PC-9 (cell line): ENCODE results near the gene AADACL2. TPM values are rescaled to one million over a fixed set of nuclear protein-coding genes. Genes with fewer than 3 reads are reported as not detected.

Experiments
- BruUV-seq: library from RNA; stranded (reverse); fragments of 400-500 nt; replicated peaks from 2 replicates; lab custom pipeline; 2021; lab: Mats Ljungman, UMichigan
- CTCF ChIA-PET: fragments of 300-600 bp; sonication (Branson Sonifier 250); formaldehyde crosslinking; loops from one replicate; lab custom pipeline; 2022; ENCODE audit warnings: antibody characterized with exemption; lab: Charles Lee
- POLR2A ChIA-PET: fragments of 300-600 bp; sonication (Branson Sonifier 250); formaldehyde crosslinking; loops from one replicate; lab custom pipeline; 2022; ENCODE audit warnings: antibody characterized with exemption; ENCODE audit not compliant: unreplicated experiment; lab: Charles Lee
- DNase-seq, 2 experiments: peaks; one replicate each; pipeline versions ENCODE4 v3.0.0 to v3.0.0-alpha.2; 2015 to 2022; ENCODE audit warnings: mixed read lengths in 1 of 2
- H2AFZ ChIP-seq: fragments of 200-600 bp; sonication (generic); 2 replicates; pipeline ENCODE4 v1.8.1; 2017; ENCODE audit warnings: antibody characterized with exemption
- H3F3A ChIP-seq: fragments of 200-600 bp; sonication (generic); 2 replicates; pipeline ENCODE4 v1.8.1; 2017; ENCODE audit warnings: antibody characterized with exemption, mild to moderate bottlenecking, low read depth; ENCODE audit not compliant: insufficient read depth
- H3K27ac ChIP-seq: fragments of 200-600 bp; sonication (generic); 2 replicates; pipeline ENCODE4 v1.6.1; 2016; ENCODE audit warnings: mixed run types
- H3K27me3 ChIP-seq: fragments of 200-600 bp; sonication (generic); 2 replicates; pipeline ENCODE4 v1.6.1; 2016; ENCODE audit warnings: low read depth, mixed run types; ENCODE audit not compliant: insufficient read depth
- H3K36me3 ChIP-seq: fragments of 200-600 bp; sonication (generic); 2 replicates; pipeline ENCODE4 v1.6.1; 2016; ENCODE audit warnings: low read depth, mixed run types
- H3K4me1 ChIP-seq: fragments of 200-600 bp; sonication (generic); replicated peaks from 2 replicates; pipeline ENCODE4 v1.6.1; 2016; ENCODE audit warnings: mixed run types; ENCODE audit not compliant: insufficient read depth
- H3K4me2 ChIP-seq: fragments of 200-600 bp; sonication (generic); 2 replicates; pipeline ENCODE4 v1.6.1; 2017; ENCODE audit warnings: mixed run types
- H3K4me3 ChIP-seq: fragments of 200-600 bp; sonication (generic); 2 replicates; pipeline ENCODE4 v1.6.1; 2016; ENCODE audit warnings: mixed run types
- H3K79me2 ChIP-seq: fragments of 200-600 bp; sonication (generic); 2 replicates; pipeline ENCODE4 v1.6.1; 2017; ENCODE audit warnings: low read depth, mixed run types
- H3K9me2 ChIP-seq: fragments of 200-600 bp; sonication (generic); 2 replicates; pipeline ENCODE4 v1.8.1; 2017; ENCODE audit warnings: mild to moderate bottlenecking; ENCODE audit not compliant: insufficient read depth
- H3K9me3 ChIP-seq: fragments of 200-600 bp; sonication (generic); 2 replicates; pipeline ENCODE4 v1.8.1; 2016; ENCODE audit warnings: low read depth; ENCODE audit not compliant: insufficient read depth
- H4K20me1 ChIP-seq: fragments of 200-600 bp; sonication (generic); 2 replicates; pipeline ENCODE4 v1.8.1; 2017; ENCODE audit not compliant: insufficient read depth
- CTCF ChIP-seq: fragments of 200-600 bp; sonication (generic); conservative IDR thresholded peaks from 2 replicates; pipeline ENCODE4 v1.6.1; 2017; ENCODE audit warnings: mixed run types, antibody characterized with exemption, mild to moderate bottlenecking, moderate library complexity
- EZH2 ChIP-seq: fragments of 200-600 bp; sonication (generic); IDR thresholded peaks from 2 replicates; pipeline ENCODE4 v1.8.0; 2017; ENCODE audit warnings: antibody characterized with exemption, low read depth
- intact Hi-C: fragments of 100-400 bp; cut with micrococcal nuclease; formaldehyde crosslinking; loops from one replicate; pipeline ENCODE4 v1.10.0; 2022; ENCODE audit not compliant: unreplicated experiment
- total RNA-seq: library from RNA; stranded (reverse); gene quantifications from 2 replicates; pipeline ENCODE4 v1.2.3, GENCODE V29; 2021

Gene AADACL2
- total RNA-seq, 1 experiment from 2014 or later: not detected

GRCh38 chr3:151740581-151740980, 6.9 kb downstream of the AADACL2 start:
- Histone ChIP-seq H4K20me1 (no peaks in the 10 kb centered on the region), H2AFZ (no peak overlapping the region), H3K36me3 (no peaks in the 10 kb centered on the region), H3K27ac (no peak overlapping the region), H3K9me2 (no peaks in the 10 kb centered on the region; the same call in 1 of the 2 replicates), H3K9me3 (no peaks in the 10 kb centered on the region), H3K79me2 (no peaks in the 10 kb centered on the region), H3K4me2 (no peak overlapping the region), H3K4me3 (no peak overlapping the region), H3K4me1 (no peaks in the 10 kb centered on the region), H3K27me3 (no peaks in the 10 kb centered on the region), H3F3A (no peaks in the 10 kb centered on the region)
- intact Hi-C loops: no loop called here
- ChIA-PET POLR2A (no interaction called here), CTCF (no interaction called here)
- no TSS peak for BruUV-seq
- DNase-seq: no peak
- no peak for TF ChIP-seq CTCF
- no peak for TF ChIP-seq EZH2

GRCh38 chr3:151743855-151744254, 10.1 kb downstream of the AADACL2 start:
- no peaks in the 10 kb centered on the region; the same call in 1 of the 2 replicates for H3K9me2 ChIP-seq
- no peak overlapping the region for H2AFZ ChIP-seq
- no peak overlapping the region for H3K4me3 ChIP-seq
- no peaks in the 10 kb centered on the region for H3F3A ChIP-seq
- no peaks in the 10 kb centered on the region for H4K20me1 ChIP-seq
- CTCF ChIA-PET: no interaction called here
- no peaks in the 10 kb centered on the region for H3K36me3 ChIP-seq
- DNase-seq: no peak
- TF ChIP-seq CTCF (no peak), EZH2 (no peak)
- no peaks in the 10 kb centered on the region for H3K4me1 ChIP-seq
- H3K27me3 ChIP-seq: no peaks in the 10 kb centered on the region
- no peaks in the 10 kb centered on the region for H3K79me2 ChIP-seq
- no peak overlapping the region for H3K4me2 ChIP-seq
- no peaks in the 10 kb centered on the region for H3K9me3 ChIP-seq
- H3K27ac ChIP-seq: no peak overlapping the region
- no TSS peak for BruUV-seq
- POLR2A ChIA-PET: interaction anchor here (0.6 kb wide), 2 partner anchors 23 to 144 kb away, joined by 9 to 12 read pairs; no protein-coding TSS in a partner anchor
- intact Hi-C loops: no loop called here

- POLR2A ChIA-PET: no interaction called here
- DNase-seq: no peak
- CTCF ChIA-PET: interaction anchor here (0.7 kb wide), 1 partner anchor 40 kb away, joined by 4 read pairs; no protein-coding TSS in a partner anchor
Observed at GRCh38 chr3:151750181-151750580, 16.5 kb downstream of the AADACL2 start.

More at GRCh38 chr3:151750181-151750580, 16.5 kb downstream of the AADACL2 start:
- H3K36me3 ChIP-seq: no peaks in the 10 kb centered on the region
- H3K9me2 ChIP-seq: no peaks in the 10 kb centered on the region
- intact Hi-C loops: no loop called here
- no peaks in the 10 kb centered on the region for H3K9me3 ChIP-seq
- TF ChIP-seq EZH2 (no peak), CTCF (no peak)
- H2AFZ ChIP-seq: no peak overlapping the region
- no peak overlapping the region for H3K27ac ChIP-seq
- no peaks in the 10 kb centered on the region for H4K20me1 ChIP-seq
- H3K4me1 ChIP-seq: peaks cover 11% of the 10 kb centered on the region
- peaks cover 5% of the 10 kb centered on the region; the same call in 1 of the 2 replicates for H3F3A ChIP-seq
- H3K79me2 ChIP-seq: no peaks in the 10 kb centered on the region
- no TSS peak for BruUV-seq
- no peak overlapping the region for H3K4me2 ChIP-seq
- no peak overlapping the region for H3K4me3 ChIP-seq
- H3K27me3 ChIP-seq: no peaks in the 10 kb centered on the region
